NT2/D1 (cell line): Measurements from ENCODE around the gene PRDM7.
"Not testable (repeated sequence)": the region's sequence is repeated elsewhere in the genome, so short reads cannot be mapped to it uniquely, and the experiment has no call there.

Experiments used
- YY1 ChIP-seq: IDR thresholded peaks from 2 replicates; pipeline ENCODE4 v1.6.1; 2011; ENCODE audit not compliant: insufficient read length, insufficient read depth
- ZNF274 ChIP-seq: IDR thresholded peaks from 2 replicates; pipeline ENCODE4 v1.6.1; 2011; ENCODE audit warnings: mild to moderate bottlenecking, low read depth, low read length

- TF ChIP-seq ZNF274, YY1: not testable (repeated sequence)
These were observed 23.1 kb upstream of the PRDM7 start for GRCh38 chr16:90100229-90100628.
